NCI-H526 (cell line): ENCODE results near the gene GIMD1.

Source experiments
- DNase-seq, 2 experiments: peaks; one replicate each; lab custom pipeline; 2025; lab: John Stamatoyannopoulos, UW

Gene GIMD1

DNA sequence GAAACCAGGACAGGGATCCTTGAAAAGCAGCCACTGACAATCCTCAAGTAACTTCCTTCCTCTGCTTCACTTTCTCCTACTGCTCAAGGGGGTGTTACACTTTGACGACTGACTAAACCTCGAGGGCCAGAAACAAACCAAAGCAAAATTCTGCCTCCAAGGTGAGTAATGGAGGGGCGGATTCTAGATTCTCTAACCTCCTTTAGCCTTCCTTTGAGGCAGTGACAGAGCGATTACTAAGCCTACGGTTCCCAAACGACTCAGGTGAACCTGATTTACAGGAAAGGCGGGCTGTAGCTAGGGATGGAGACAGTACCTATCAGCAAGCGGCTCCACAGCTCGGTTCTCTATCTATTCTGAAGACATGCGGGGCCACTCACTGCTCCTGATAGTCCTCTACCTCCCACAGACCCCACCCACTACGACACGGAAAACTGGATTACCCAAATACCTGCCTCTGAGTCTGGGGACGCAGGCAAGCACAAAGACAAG is 53.1 kb downstream of the GIMD1 start:
- DNase-seq: peak in 1 of 2 experiments; percentile 41

DNA sequence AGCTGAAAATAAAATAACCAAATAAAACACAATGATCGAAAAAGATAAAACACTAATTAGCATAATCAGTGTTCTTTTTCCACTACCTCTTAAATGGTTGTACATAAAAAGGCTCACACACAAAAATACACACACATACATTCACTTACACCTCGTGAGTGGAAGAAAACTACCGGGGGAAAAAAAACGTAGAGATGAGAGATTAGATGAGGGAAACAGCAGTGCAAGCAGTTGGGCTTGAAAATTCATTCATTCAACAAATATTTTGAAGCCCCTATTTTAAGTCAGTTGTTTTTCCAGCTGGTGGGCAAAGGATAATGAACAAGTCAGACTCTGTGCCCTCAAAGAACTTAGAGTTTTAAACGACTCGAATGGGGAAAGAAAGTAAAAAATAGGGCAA is 53.6 kb downstream of the GIMD1 start:
- no peak for DNase-seq

DNA sequence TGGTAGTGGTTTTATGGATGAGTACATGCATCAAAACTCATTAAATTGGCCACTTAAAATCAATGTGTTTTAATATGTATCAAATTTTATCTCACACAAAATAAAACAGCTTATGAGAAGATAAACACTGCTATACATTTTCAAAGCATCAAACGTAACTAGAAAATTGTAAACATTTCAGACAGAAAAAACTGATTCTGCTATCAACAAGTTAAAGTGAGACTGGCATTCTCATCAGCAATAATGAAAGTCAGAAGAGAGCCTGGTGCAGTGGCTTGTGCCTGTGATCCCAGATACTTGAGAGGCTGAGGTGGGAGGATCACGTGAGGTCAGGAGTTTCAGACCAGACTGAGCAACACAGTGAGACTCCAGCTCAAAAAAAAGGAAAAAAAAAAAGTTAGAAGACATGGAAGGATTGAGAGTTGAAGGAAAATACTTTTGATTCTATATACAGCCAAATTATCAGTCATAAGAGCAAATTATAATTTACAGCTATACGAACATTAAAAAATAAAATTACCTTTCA is 55.5 kb downstream of the GIMD1 start:
- no peak for DNase-seq

DNA sequence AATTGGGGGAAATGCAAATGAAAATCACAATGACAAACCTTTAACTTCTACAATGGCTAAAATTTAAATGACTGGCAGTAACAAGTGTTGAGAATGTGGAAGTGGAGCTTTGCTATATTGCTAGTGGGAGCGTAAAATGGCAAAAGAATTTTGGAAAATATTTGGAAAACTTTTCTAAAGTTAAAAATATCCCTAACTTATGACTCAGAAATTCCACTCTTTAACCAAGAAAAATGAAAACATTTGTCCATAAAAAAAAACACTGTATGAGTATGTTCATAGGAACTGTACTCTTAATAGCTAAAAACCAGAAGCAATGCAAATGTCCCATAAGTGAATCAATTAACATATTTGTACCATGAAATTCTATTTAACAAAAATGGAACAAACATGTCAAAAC is 56.2 kb downstream of the GIMD1 start:
- no peak for DNase-seq
